ENCODE data around the gene PTPN21.

The PTPN21 gene

DNA sequence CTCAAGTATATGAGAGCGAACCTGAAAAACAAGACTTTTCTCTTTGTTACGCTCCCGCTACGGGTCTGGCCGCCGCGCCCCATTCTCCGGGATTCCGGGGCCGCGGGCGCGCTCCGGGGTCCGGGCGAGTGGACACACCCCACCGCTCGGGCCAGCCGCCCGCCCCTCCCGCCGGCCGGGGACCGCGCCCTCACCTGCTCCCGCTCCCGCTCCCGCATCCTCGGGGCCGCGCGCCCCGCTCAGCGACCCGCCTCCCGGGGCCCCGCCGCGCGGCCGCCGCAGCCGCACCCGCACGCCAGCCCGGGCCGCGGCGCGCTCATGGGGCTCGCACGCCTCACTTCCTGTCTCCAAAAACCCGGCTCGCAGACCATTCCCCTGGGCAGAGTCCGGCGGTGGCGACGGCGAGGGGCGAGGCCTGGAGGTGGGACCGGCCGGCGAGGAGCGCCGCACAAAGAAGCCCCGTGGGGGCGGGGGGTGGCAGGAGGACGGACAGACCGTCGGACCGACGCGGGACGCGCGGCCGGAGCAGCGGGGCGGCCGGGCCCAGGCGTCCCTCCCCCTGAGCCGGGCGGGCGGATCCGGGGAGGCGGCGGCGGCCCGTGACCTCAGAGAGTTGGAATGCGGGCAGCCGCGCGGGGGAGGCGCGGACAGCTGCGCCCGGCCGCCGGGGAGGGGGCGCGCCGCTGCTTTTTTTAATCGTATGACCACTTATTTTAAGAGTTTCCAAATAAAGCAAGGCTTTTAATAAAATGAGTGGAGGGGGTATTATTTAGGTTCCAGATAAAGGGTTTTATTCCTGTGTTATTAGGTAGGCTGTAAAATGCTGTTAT is at the start of gene PTPN21:
Gene PTPN21, minus strand, starts transcription at position 551 of the 830 bp plus-strand sequence. CDS start 4,590 bp downstream, outside the sequence.
- peak; percentile 64 to 88 for DNase-seq
- Histone ChIP-seq H3K4me1 (peaks cover 14 to 37% (median 23%) of the 10 kb centered on the region in 4 donors), H3K27me3 (no peaks in the 10 kb centered on the region), H3K9me3 (no peaks in the 10 kb centered on the region), H3K4me3 (peak within 1 kb of the TSS; percentile 80 to 85), H3K27ac (peak within 1 kb of the TSS; percentile 85 to 89), H3K36me3 (peaks cover 0 to 6% (median 5%) of the 10 kb centered on the region in 3 donors)
- intact Hi-C loops (cut with DNase I; ENCODE audit: low total_unique reads) = loop anchor here (5.0 kb wide), 1 partner anchor 62 kb away; no protein-coding TSS in a partner anchor
- no peak for TF ChIP-seq CTCF (IDR thresholded peaks at IDR 0.05)

GRCh38 chr14:88604212-88604611 is 49.4 kb upstream of the PTPN21 start:
- H3K27me3 ChIP-seq = no peaks in the 10 kb centered on the region
- no peak overlapping the region for H3K4me3 ChIP-seq
- H3K9me3 ChIP-seq = no peaks in the 10 kb centered on the region
- H3K4me1 ChIP-seq = no peaks in the 10 kb centered on the region
- intact Hi-C loops (cut with DNase I; ENCODE audit: low total_unique reads) = no loop called here
- peaks cover 75 to 100% (median 89%) of the 10 kb centered on the region in 3 donors for H3K36me3 ChIP-seq
- H3K27ac ChIP-seq = no peak overlapping the region
- no peak for TF ChIP-seq CTCF (IDR thresholded peaks at IDR 0.05)
- DNase-seq = no peak

DNA sequence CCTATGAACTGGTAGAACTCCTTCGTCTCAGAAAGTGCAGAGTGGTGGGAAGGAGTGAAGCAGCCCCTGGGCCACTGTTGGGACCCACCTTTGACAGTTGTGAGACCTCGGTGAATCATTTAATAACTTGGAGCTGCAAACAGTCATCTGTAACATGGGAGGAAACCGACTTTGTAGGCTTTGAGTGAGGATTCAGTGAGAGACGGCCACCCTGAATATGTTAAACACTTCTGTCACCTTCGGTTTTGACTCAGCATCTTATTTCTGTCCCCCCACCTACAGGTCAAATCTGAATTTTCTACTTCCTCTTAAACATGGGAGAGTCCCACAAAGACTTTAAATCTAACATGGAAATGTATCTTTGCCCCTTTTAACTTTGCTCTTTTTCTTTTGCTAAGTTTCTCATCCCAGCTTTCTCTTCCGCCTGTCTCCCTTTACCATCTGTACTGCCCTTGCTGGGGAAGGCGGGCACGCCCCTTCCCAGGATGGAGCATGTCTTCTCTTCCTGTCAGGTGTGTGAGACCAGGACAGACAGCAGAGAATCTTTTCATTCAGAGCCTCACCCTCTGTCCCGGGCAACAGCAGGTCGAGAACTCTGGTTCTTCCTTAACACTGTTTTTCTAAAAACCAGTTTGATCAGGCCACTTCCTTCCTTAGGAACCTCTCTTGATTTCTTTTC is 45.1 kb upstream of the PTPN21 start:
- H3K36me3 ChIP-seq = peaks cover 77 to 92% (median 91%) of the 10 kb centered on the region in 3 donors
- intact Hi-C loops (cut with DNase I; ENCODE audit: low total_unique reads) = no loop called here

DNA sequence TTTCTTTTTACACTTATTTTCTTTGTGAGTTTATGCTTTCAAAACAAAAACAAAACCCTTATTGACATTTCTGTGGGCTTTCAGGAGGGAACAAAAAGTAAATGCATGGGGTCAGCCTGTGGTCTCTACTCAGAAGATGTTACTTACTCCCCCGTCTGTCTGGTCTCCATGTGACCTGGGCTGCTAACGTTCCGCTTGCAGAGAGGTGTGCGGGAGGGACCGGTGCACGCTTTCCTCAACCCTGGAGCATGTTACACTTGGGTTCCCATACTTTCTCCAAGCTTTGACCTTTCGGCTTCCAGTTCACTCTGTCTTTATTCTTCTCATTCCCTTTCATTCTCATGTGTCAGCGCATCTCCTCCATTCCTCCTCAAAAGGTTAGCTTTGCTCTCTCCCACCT is 44.5 kb upstream of the PTPN21 start:
- Histone ChIP-seq H3K9me3 (no peaks in the 10 kb centered on the region), H3K4me1 (no peaks in the 10 kb centered on the region), H3K27me3 (no peaks in the 10 kb centered on the region), H3K27ac (no peak overlapping the region), H3K4me3 (no peak overlapping the region), H3K36me3 (peaks cover 78 to 86% (median 85%) of the 10 kb centered on the region in 3 donors)
- DNase-seq = no peak
- intact Hi-C loops (cut with DNase I; ENCODE audit: low total_unique reads) = no loop called here
- no peak for TF ChIP-seq CTCF (IDR thresholded peaks at IDR 0.05)

More for the DNA sequence above, 45.1 kb upstream of the PTPN21 start:
- Histone ChIP-seq H3K4me3 (no peak overlapping the region), H3K4me1 (no peaks in the 10 kb centered on the region), H3K27me3 (no peaks in the 10 kb centered on the region), H3K27ac (no peak overlapping the region), H3K9me3 (no peaks in the 10 kb centered on the region)
- TF ChIP-seq CTCF (IDR thresholded peaks at IDR 0.05) = no peak
- no peak for DNase-seq

DNA sequence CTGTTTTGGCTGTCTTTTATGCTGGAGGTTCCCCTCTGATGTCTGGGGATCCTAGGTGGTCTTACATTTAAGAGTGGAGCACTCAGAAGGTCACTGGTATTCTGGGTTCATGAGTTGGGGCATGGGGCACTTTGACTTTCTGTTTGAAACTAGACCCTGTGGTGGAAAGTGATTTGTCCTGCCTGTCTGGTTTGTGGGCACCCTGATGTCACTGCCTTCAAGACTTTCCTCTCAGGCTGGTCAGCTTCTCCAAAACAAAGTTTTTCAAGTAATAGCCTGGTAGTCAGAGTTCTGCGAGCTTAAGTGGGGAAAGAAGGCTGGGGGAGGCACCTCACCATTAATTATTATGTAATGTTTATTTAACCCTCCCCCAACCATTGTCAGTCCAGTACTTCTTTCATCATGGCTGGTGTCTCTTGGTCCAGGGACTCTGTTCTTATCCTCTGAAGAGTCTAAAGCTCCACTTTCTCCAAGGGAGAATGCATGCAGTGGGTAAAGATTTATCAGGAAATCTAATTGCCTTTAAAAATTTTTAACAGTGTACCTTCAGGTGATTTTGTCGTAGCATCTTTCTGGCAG is 43.4 kb upstream of the PTPN21 start:
- H3K36me3 ChIP-seq = peaks cover 75 to 77% (median 76%) of the 10 kb centered on the region in 3 donors
- TF ChIP-seq CTCF (IDR thresholded peaks at IDR 0.05) = no peak
- no peaks in the 10 kb centered on the region for H3K27me3 ChIP-seq
- H3K9me3 ChIP-seq = no peaks in the 10 kb centered on the region
- DNase-seq = no peak
- intact Hi-C loops (cut with DNase I; ENCODE audit: low total_unique reads) = no loop called here
- H3K4me3 ChIP-seq = no peak overlapping the region
- no peaks in the 10 kb centered on the region for H3K4me1 ChIP-seq
- H3K27ac ChIP-seq = no peak overlapping the region
